HCT116 (cell line): Measurements from ENCODE around the gene WASHC3. TPM values are rescaled to one million over a fixed set of nuclear protein-coding genes. Genes with fewer than 3 reads are reported as not detected.

ENCODE experiments used
- ATAC-seq: fragments of 200-7000 bp; cut with Tn5 transposase; 2 replicates; pipeline ENCODE4 v1.9.1; 2020; ENCODE audit warnings: mild to moderate bottlenecking, moderate library complexity
- BruUV-seq: library from RNA; stranded (reverse); fragments of 400-500 nt; replicated peaks from 2 replicates; lab custom pipeline; 2021; lab: Mats Ljungman, UMichigan
- CTCF ChIA-PET: fragments of 300-600 bp; sonication (Branson Sonifier 250); formaldehyde crosslinking; loops from one replicate; lab custom pipeline; 2021; ENCODE audit warnings: antibody characterized with exemption; lab: Charles Lee
- POLR2A ChIA-PET: fragments of 300-600, 350-600 bp; sonication (Branson Sonifier 250); formaldehyde crosslinking; loops from one replicate; lab custom pipeline; 2021; ENCODE audit warnings: antibody characterized with exemption; lab: Charles Lee
- RAD21 ChIA-PET, 2 experiments: fragments of 300-600 bp; sonication (Branson Sonifier 250); formaldehyde crosslinking; loops; one replicate each; lab custom pipeline; 2023; ENCODE audit warnings: low total read pairs in 2 of 2; ENCODE audit not compliant: uncharacterized antibody in 2 of 2, unreplicated experiment in 2 of 2, low non-redundant PET in 1 of 2; lab: Charles Lee
- DNase-seq: peaks from one replicate; pipeline ENCODE4 v3.0.0-alpha.2; 2010; ENCODE audit warnings: low read depth, low spot score
- H2AFZ ChIP-seq: fragments of 200-600 bp; shearing (Covaris generic), sonication (generic); 2 replicates; pipeline ENCODE4 v1.6.1; 2017; ENCODE audit warnings: low read depth, mixed run types, mixed read lengths, antibody characterized with exemption, low read length; ENCODE audit not compliant: poor library complexity, severe bottlenecking
- H3K27ac ChIP-seq: 2 replicates; pipeline ENCODE4 v1.5.1; 2012; ENCODE audit warnings: low read depth, low read length
- H3K27me3 ChIP-seq: fragments of 200-600 bp; sonication (generic); 2 replicates; pipeline ENCODE4 v1.6.1; 2016; ENCODE audit warnings: mixed run types, low read length, mixed read lengths; ENCODE audit not compliant: insufficient read depth
- H3K36me3 ChIP-seq, 2 experiments: fragments of 200-500 bp in 1 of 2; fragments of 200-600 bp in 1 of 2; sonication (Bioruptor generic) in 1 of 2; sonication (generic) in 1 of 2; 2 replicates each; pipeline versions ENCODE4 v1.5.1 to v1.6.1; 2014 to 2016; ENCODE audit warnings: low read length in 2 of 2, inconsistent platforms in 1 of 2, mixed read lengths in 1 of 2, mixed run types in 1 of 2; ENCODE audit not compliant: insufficient read depth in 2 of 2, control insufficient read depth in 1 of 2
- H3K4me1 ChIP-seq, 2 experiments: fragments of 200-600 bp in 1 of 2; sonication (generic) in 1 of 2; 2 replicates each; pipeline versions ENCODE4 v1.5.1 to v1.6.1; 2012 to 2017; ENCODE audit warnings: low read length in 2 of 2, inconsistent platforms in 1 of 2, mild to moderate bottlenecking in 1 of 2, mixed read lengths in 1 of 2, mixed run types in 1 of 2, moderate library complexity in 1 of 2; ENCODE audit not compliant: insufficient read depth in 2 of 2, control insufficient read depth in 1 of 2
- H3K4me2 ChIP-seq: fragments of 200-600 bp; sonication (generic); 2 replicates; pipeline ENCODE4 v1.6.1; 2017; ENCODE audit warnings: mixed run types, low read length, mixed read lengths
- H3K4me3 ChIP-seq, 2 experiments: fragments of 200-600 bp in 1 of 2; sonication (generic) in 1 of 2; replicated peaks in 1 of 2; 2 replicates each; pipeline ENCODE4 v1.5.1; 2011 to 2016; ENCODE audit warnings: low read length in 2 of 2, control low read depth in 1 of 2, low read depth in 1 of 2, mild to moderate bottlenecking in 1 of 2, mixed read lengths in 1 of 2, mixed run types in 1 of 2
- H3K79me2 ChIP-seq: fragments of 200-600 bp; sonication (generic); 2 replicates; pipeline ENCODE4 v1.6.1; 2017; ENCODE audit warnings: mild to moderate bottlenecking, mixed run types, low read length, moderate library complexity, mixed read lengths; ENCODE audit not compliant: insufficient read depth
- H3K9ac ChIP-seq: fragments of 200-600 bp; sonication (generic); 2 replicates; pipeline ENCODE4 v1.6.1; 2016; ENCODE audit warnings: low read length, mixed read lengths
- H3K9me2 ChIP-seq: fragments of 200-600 bp; sonication (generic), shearing (Covaris generic); 2 replicates; pipeline ENCODE4 v1.6.1; 2017; ENCODE audit warnings: mixed run types, mild to moderate bottlenecking, moderate library complexity; ENCODE audit not compliant: insufficient read depth
- H3K9me3 ChIP-seq, 2 experiments: fragments of 200-500 bp in 1 of 2; fragments of 200-600 bp in 1 of 2; sonication (Bioruptor generic) in 1 of 2; sonication (generic) in 1 of 2; 2 replicates each; pipeline ENCODE4 v1.6.1; 2014 to 2017; ENCODE audit warnings: low read length in 2 of 2, mixed read lengths in 2 of 2, inconsistent platforms in 1 of 2, low read depth in 1 of 2, mild to moderate bottlenecking in 1 of 2, mixed run types in 1 of 2, moderate library complexity in 1 of 2; ENCODE audit not compliant: control insufficient read depth in 1 of 2, insufficient read depth in 1 of 2
- H4K20me1 ChIP-seq: fragments of 200-600 bp; sonication (generic), shearing (Covaris generic); 2 replicates; pipeline ENCODE4 v1.6.1; 2017; ENCODE audit warnings: mixed run types, mild to moderate bottlenecking, moderate library complexity; ENCODE audit not compliant: insufficient read depth
- CBX3 ChIP-seq: IDR thresholded peaks from 2 replicates; pipeline ENCODE4 v1.6.1; 2012; ENCODE audit warnings: low read depth
- CEBPB ChIP-seq: IDR thresholded peaks from 2 replicates; pipeline ENCODE4 v1.6.1; 2012; ENCODE audit warnings: low read depth
- CTCF ChIP-seq, 3 experiments: fragments of 200-600 bp in 1 of 3; sonication (generic) in 1 of 3; IDR thresholded peaks in 2 of 3; conservative IDR thresholded peaks in 1 of 3; 2 replicates each; pipeline ENCODE4 v1.5.1; 2012 to 2017; ENCODE audit warnings: low read depth in 2 of 3, low read length in 2 of 3, antibody characterized with exemption in 1 of 3, borderline replicate concordance in 1 of 3, control low read depth in 1 of 3, mild to moderate bottlenecking in 1 of 3, mixed read lengths in 1 of 3, mixed run types in 1 of 3, moderate library complexity in 1 of 3; ENCODE audit not compliant: insufficient read depth in 1 of 3
- EGR1 ChIP-seq: IDR thresholded peaks from 2 replicates; pipeline ENCODE4 v1.6.1; 2012; ENCODE audit warnings: low read depth
- FOSL1 ChIP-seq: IDR thresholded peaks from 2 replicates; pipeline ENCODE4 v1.6.1; 2012; ENCODE audit warnings: low read depth
- JUND ChIP-seq: IDR thresholded peaks from 2 replicates; pipeline ENCODE4 v1.6.1; 2012
- MAX ChIP-seq: IDR thresholded peaks from 2 replicates; pipeline ENCODE4 v1.6.1; 2012
- POLR2A ChIP-seq: IDR thresholded peaks from 2 replicates; pipeline ENCODE4 v1.7.0; 2011; ENCODE audit warnings: borderline replicate concordance; ENCODE audit not compliant: insufficient read depth, insufficient read length; ENCODE audit errors: extremely low read depth
- POLR2AphosphoS5 ChIP-seq: IDR thresholded peaks from 2 replicates; pipeline ENCODE4 v1.6.1; 2011; ENCODE audit warnings: mild to moderate bottlenecking, low read depth, low read length, moderate library complexity
- SP1 ChIP-seq: IDR thresholded peaks from 2 replicates; pipeline ENCODE4 v1.6.1; 2012; ENCODE audit warnings: low read depth
- SRF ChIP-seq: IDR thresholded peaks from 2 replicates; pipeline ENCODE4 v1.6.1; 2012; ENCODE audit warnings: low read depth
- TCF7L2 ChIP-seq: IDR thresholded peaks from 2 replicates; pipeline ENCODE4 v1.7.0; 2011; ENCODE audit warnings: borderline replicate concordance, inconsistent platforms; ENCODE audit not compliant: insufficient read depth, insufficient read length; ENCODE audit errors: extremely low read depth
- YY1 ChIP-seq: IDR thresholded peaks from 2 replicates; pipeline ENCODE4 v1.6.1; 2011; ENCODE audit warnings: low read length, low read depth, moderate library complexity, mild to moderate bottlenecking; ENCODE audit not compliant: insufficient replicate concordance; ENCODE audit errors: extremely low read depth
- ZFX ChIP-seq: fragments of 450-650 bp; IDR thresholded peaks from 2 replicates; pipeline ENCODE4 v1.6.1; 2017
- ZNF274 ChIP-seq: fragments of 200-500 bp; sonication (Bioruptor generic); IDR thresholded peaks from 2 replicates; pipeline ENCODE4 v1.6.1; 2014; ENCODE audit warnings: mild to moderate bottlenecking, low read depth, low read length, inconsistent platforms
- intact Hi-C: fragments of 100-400 bp; cut with micrococcal nuclease; formaldehyde crosslinking; loops from 2 replicates; pipeline ENCODE4 v1.10.0; 2022
- total RNA-seq: library from RNA; stranded (reverse); gene quantifications from one replicate; pipeline ENCODE4 v1.2.1, GENCODE V29; 2021; ENCODE audit not compliant: unreplicated experiment

The WASHC3 gene
- total RNA-seq, 1 experiment from 2014 or later, result 15.6 TPM

GRCh38 chr12:102061096-102061559, 663 bp downstream of the WASHC3 start:
- H3K27ac ChIP-seq, result no peak overlapping the region; the same call in 1 of the 2 replicates
- RAD21 ChIA-PET, result no interaction called here
- no peaks in the 10 kb centered on the region for H3K9me3 ChIP-seq
- no peak overlapping the region for H2AFZ ChIP-seq
- H3K9me2 ChIP-seq, result no peaks in the 10 kb centered on the region
- BruUV-seq, result no TSS peak
- peaks cover 0 to 15% of the 10 kb centered on the region in 2 experiments; a peak in 3 of 4 replicates for H3K4me1 ChIP-seq
- H4K20me1 ChIP-seq, result no peaks in the 10 kb centered on the region
- H3K79me2 ChIP-seq, result no peaks in the 10 kb centered on the region
- H3K36me3 ChIP-seq, result no peaks in the 10 kb centered on the region
- H3K27me3 ChIP-seq, result no peaks in the 10 kb centered on the region
- ATAC-seq (no peak), DNase-seq (no peak)
- intact Hi-C loops, result loop anchor here (5.0 kb wide), 1 partner anchor 654 kb away; the partner anchor contains the start of gene ARL1
- POLR2A ChIA-PET, result no interaction called here
- CTCF ChIA-PET, result no interaction called here
- peak overlapping the region; percentile 89 for H3K4me2 ChIP-seq
- peak overlapping the region; percentile 80 to 82 for H3K4me3 ChIP-seq
- TF ChIP-seq POLR2A (no peak), YY1 (no peak), CTCF (IDR thresholded peaks at IDR 0.05 in 2 of 3, conservative IDR thresholded peaks at IDR 0.05 in 1 of 3; ENCODE audit: borderline replicate concordance in 1 of 3, insufficient read depth in 1 of 3, low read depth in 2 of 3, low read length in 2 of 3) (no peak), FOSL1 (no peak), SP1 (no peak), POLR2AphosphoS5 (no peak), EGR1 (no peak), CEBPB (no peak), MAX (no peak), ZNF274 (no peak), ZFX (no peak), TCF7L2 (no peak), SRF (no peak), JUND (no peak), CBX3 (no peak)
- TF ChIP-seq, all 23 proteins: peak for 0
- peak overlapping the region; percentile 70 for H3K9ac ChIP-seq
